Neuronal stem cell (in vitro differentiated cells): ENCODE measurements around the gene NMNAT3.

ENCODE experiments used
- DNase-seq: peaks from one replicate; pipeline ENCODE4 v3.0.0-alpha.2; 2013; ENCODE audit warnings: low spot score
- H2AFZ ChIP-seq: one replicate; pipeline ENCODE4 v1.6.1; 2013; ENCODE audit warnings: mild to moderate bottlenecking, low read length, inconsistent platforms
- H2AK5ac ChIP-seq: 2 replicates; pipeline ENCODE4 v1.6.1; 2013; ENCODE audit warnings: low read depth, mild to moderate bottlenecking, inconsistent platforms, low read length, moderate library complexity, mixed read lengths
- H2BK120ac ChIP-seq: 2 replicates; pipeline ENCODE4 v1.6.1; 2013; ENCODE audit warnings: low read depth, mild to moderate bottlenecking, inconsistent platforms, low read length, moderate library complexity, mixed read lengths
- H2BK12ac ChIP-seq: one replicate; pipeline ENCODE4 v1.6.1; 2013; ENCODE audit warnings: low read length, inconsistent platforms
- H2BK15ac ChIP-seq: 2 replicates; pipeline ENCODE4 v1.6.1; 2013; ENCODE audit warnings: mild to moderate bottlenecking, low read length, inconsistent platforms, mixed read lengths
- H2BK5ac ChIP-seq: one replicate; pipeline ENCODE4 v1.6.1; 2013; ENCODE audit warnings: inconsistent platforms, mild to moderate bottlenecking, low read length, moderate library complexity
- H3K14ac ChIP-seq: one replicate; pipeline ENCODE4 v1.6.1; 2013; ENCODE audit warnings: low read length, inconsistent platforms
- H3K18ac ChIP-seq: 2 replicates; pipeline ENCODE4 v1.6.1; 2013; ENCODE audit warnings: low read length, inconsistent platforms
- H3K23ac ChIP-seq: 2 replicates; pipeline ENCODE4 v1.6.1; 2013; ENCODE audit warnings: low read depth, mild to moderate bottlenecking, mixed read lengths, low read length, inconsistent platforms; ENCODE audit not compliant: poor library complexity
- H3K27ac ChIP-seq: replicated peaks from 3 replicates; pipeline ENCODE4 v1.5.1; 2013; ENCODE audit warnings: low read length, inconsistent platforms
- H3K27me3 ChIP-seq, 3 experiments: 2 replicates each; pipeline ENCODE4 v1.6.1; 2013; ENCODE audit warnings: low read length in 3 of 3, mild to moderate bottlenecking in 2 of 3, inconsistent platforms in 1 of 3, low read depth in 1 of 3, mixed read lengths in 1 of 3, moderate library complexity in 1 of 3; ENCODE audit not compliant: control insufficient read depth in 3 of 3, insufficient read depth in 3 of 3
- H3K36me3 ChIP-seq, 2 donors: replicated peaks in 1 of 2; 2 replicates each; pipeline ENCODE4 v1.6.1; 2013; ENCODE audit warnings: low read length in 2 of 2; ENCODE audit not compliant: control insufficient read depth in 2 of 2, insufficient read depth in 2 of 2
- H3K4ac ChIP-seq: 2 replicates; pipeline ENCODE4 v1.6.1; 2013; ENCODE audit warnings: inconsistent platforms, mild to moderate bottlenecking, low read length, moderate library complexity
- H3K4me1 ChIP-seq, 2 donors: 1 replicate in 1 of 2; 2 replicates in 1 of 2; pipeline ENCODE4 v1.6.1; 2013; ENCODE audit warnings: low read length in 2 of 2, low read depth in 1 of 2; ENCODE audit not compliant: control insufficient read depth in 2 of 2, insufficient read depth in 1 of 2
- H3K4me2 ChIP-seq: one replicate; pipeline ENCODE4 v1.6.1; 2013; ENCODE audit warnings: mild to moderate bottlenecking, low read length, inconsistent platforms; ENCODE audit not compliant: insufficient read depth, poor library complexity, severe bottlenecking
- H3K4me3 ChIP-seq, 2 donors: 2 replicates each; pipeline ENCODE4 v1.5.1; 2013; ENCODE audit warnings: low read length in 2 of 2, mild to moderate bottlenecking in 2 of 2, inconsistent platforms in 1 of 2, moderate library complexity in 1 of 2
- H3K79me1 ChIP-seq: one replicate; pipeline ENCODE4 v1.6.1; 2013; ENCODE audit warnings: low read depth, mild to moderate bottlenecking, inconsistent platforms, low read length, moderate library complexity
- H3K9ac ChIP-seq: one replicate; pipeline ENCODE4 v1.6.1; 2013; ENCODE audit warnings: mild to moderate bottlenecking, low read depth, low read length, inconsistent platforms; ENCODE audit not compliant: poor library complexity
- H3K9me3 ChIP-seq, 2 donors: replicated peaks in 1 of 2; 2 replicates each; pipeline versions ENCODE3 to v1.6.1; 2013; ENCODE audit warnings: low read length in 2 of 2, mild to moderate bottlenecking in 2 of 2, inconsistent platforms in 1 of 2, low read depth in 1 of 2, mixed read lengths in 1 of 2, moderate library complexity in 1 of 2; ENCODE audit not compliant: control insufficient read depth in 2 of 2, insufficient read depth in 1 of 2
- H4K8ac ChIP-seq: one replicate; pipeline ENCODE4 v1.6.1; 2013; ENCODE audit warnings: low read depth, mild to moderate bottlenecking, inconsistent platforms, low read length, moderate library complexity
- H4K91ac ChIP-seq: one replicate; pipeline ENCODE4 v1.6.1; 2013; ENCODE audit warnings: low read length, low read depth, mild to moderate bottlenecking, inconsistent platforms; ENCODE audit not compliant: poor library complexity
- WGBS, 2 donors: extraction: QIAGEN DNeasy Blood & Tissue Kit; methylation state at CpG; one replicate each; pipeline ENCODE4 v1.1.7; 2013; ENCODE audit warnings: missing lambda C conversion rate in 2 of 2, mixed read lengths in 1 of 2; ENCODE audit not compliant: insufficient read length in 2 of 2, insufficient replicate concordance in 1 of 2; ENCODE audit errors: extremely low coverage in 2 of 2; 5-methylcytosine and 5-hydroxymethylcytosine counted together

Gene NMNAT3

GRCh38 chr3:139577346-139577745 lies 100.4 kb downstream of the NMNAT3 start:
- no peak overlapping the region for H3K23ac ChIP-seq
- H3K14ac ChIP-seq, result no peak overlapping the region
- H3K9ac ChIP-seq, result no peak overlapping the region
- H3K36me3 ChIP-seq, result no peaks in the 10 kb centered on the region
- no peak overlapping the region for H4K8ac ChIP-seq
- H3K27me3 ChIP-seq, result no peaks in the 10 kb centered on the region
- no peak overlapping the region for H2BK15ac ChIP-seq
- no peak overlapping the region for H3K4ac ChIP-seq
- peaks cover 0 to 8% of the 10 kb centered on the region in 2 donors for H3K4me1 ChIP-seq
- no peak overlapping the region for H2AK5ac ChIP-seq
- no peak overlapping the region for H3K4me2 ChIP-seq
- no peak overlapping the region for H2BK5ac ChIP-seq
- WGBS, 2 donors, result no CpG with 5 or more reads among the region's 2 CpGs
- H3K18ac ChIP-seq, result no peak overlapping the region
- no peak overlapping the region for H2BK12ac ChIP-seq
- DNase-seq, result no peak
- H3K9me3 ChIP-seq, result no peaks in the 10 kb centered on the region
- H3K79me1 ChIP-seq, result peaks cover 2% of the 10 kb centered on the region
- no peak overlapping the region for H3K27ac ChIP-seq
- H4K91ac ChIP-seq, result no peak overlapping the region
- no peak overlapping the region for H2BK120ac ChIP-seq
- H3K4me3 ChIP-seq, result no peak overlapping the region
- H2AFZ ChIP-seq, result no peak overlapping the region

GRCh38 chr3:139574026-139574947 lies 103.5 kb downstream of the NMNAT3 start:
- Histone ChIP-seq H4K91ac (no peak overlapping the region), H2BK120ac (no peak overlapping the region), H3K9ac (no peak overlapping the region), H2BK15ac (no peak overlapping the region), H3K23ac (no peak overlapping the region), H2AK5ac (no peak overlapping the region), H3K14ac (no peak overlapping the region), H3K18ac (no peak overlapping the region), H3K4me3 (no peak overlapping the region), H4K8ac (no peak overlapping the region), H3K27ac (no peak overlapping the region), H2BK12ac (no peak overlapping the region), H3K4ac (no peak overlapping the region), H3K27me3 (no peaks in the 10 kb centered on the region), H3K4me1 (peaks cover 0 to 8% of the 10 kb centered on the region in 2 donors), H3K36me3 (no peaks in the 10 kb centered on the region), H3K79me1 (peaks cover 2% of the 10 kb centered on the region), H3K9me3 (peaks cover 4 to 5% of the 10 kb centered on the region in 2 donors), H3K4me2 (no peak overlapping the region), H2AFZ (no peak overlapping the region), H2BK5ac (no peak overlapping the region)
- no peak for DNase-seq
- WGBS, 2 donors, result no CpG with 5 or more reads among the region's 1 CpG

- no peak overlapping the region for H4K91ac ChIP-seq
- no peak for DNase-seq
- H2BK15ac ChIP-seq, result no peak overlapping the region
- no peak overlapping the region for H2BK5ac ChIP-seq
- H3K18ac ChIP-seq, result no peak overlapping the region
- no peaks in the 10 kb centered on the region for H3K27me3 ChIP-seq
- H2AFZ ChIP-seq, result no peak overlapping the region
- H3K4ac ChIP-seq, result no peak overlapping the region
- no peak overlapping the region for H3K14ac ChIP-seq
- peaks cover 2% of the 10 kb centered on the region for H3K79me1 ChIP-seq
- no peak overlapping the region for H3K27ac ChIP-seq
- no peak overlapping the region for H4K8ac ChIP-seq
- no CpG with 5 or more reads among the region's 6 CpGs for WGBS, 2 donors
- no peak overlapping the region for H3K4me3 ChIP-seq
- H3K23ac ChIP-seq, result no peak overlapping the region
- no peak overlapping the region for H3K9ac ChIP-seq
- peaks cover 4 to 5% of the 10 kb centered on the region in 2 donors for H3K9me3 ChIP-seq
- H2AK5ac ChIP-seq, result no peak overlapping the region
- no peak overlapping the region for H2BK12ac ChIP-seq
- H3K4me2 ChIP-seq, result no peak overlapping the region
- no peak overlapping the region for H2BK120ac ChIP-seq
- H3K36me3 ChIP-seq, result no peaks in the 10 kb centered on the region
- peaks cover 0 to 8% of the 10 kb centered on the region in 2 donors for H3K4me1 ChIP-seq
These were observed 104.7 kb downstream of the NMNAT3 start for GRCh38 chr3:139572847-139573672.

- Histone ChIP-seq H3K14ac (no peak overlapping the region), H3K23ac (peak overlapping the region; percentile 95), H3K4ac (no peak overlapping the region), H3K27me3 (no peaks in the 10 kb centered on the region), H2AFZ (no peak overlapping the region), H3K9me3 (peaks cover 4 to 5% of the 10 kb centered on the region in 2 donors), H4K8ac (no peak overlapping the region), H3K4me1 (peaks cover 0 to 8% of the 10 kb centered on the region in 2 donors), H3K4me2 (no peak overlapping the region), H2AK5ac (no peak overlapping the region), H3K79me1 (peaks cover 2% of the 10 kb centered on the region), H2BK5ac (peak overlapping the region; percentile 45), H3K9ac (no peak overlapping the region), H3K4me3 (no peak overlapping the region), H2BK12ac (no peak overlapping the region), H4K91ac (no peak overlapping the region), H3K18ac (no peak overlapping the region), H2BK15ac (no peak overlapping the region), H3K36me3 (no peaks in the 10 kb centered on the region), H2BK120ac (no peak overlapping the region), H3K27ac (no peak overlapping the region)
- no CpG with 5 or more reads among the region's 1 CpG for WGBS, 2 donors
- DNase-seq, result no peak
These were observed 106.1 kb downstream of the NMNAT3 start for GRCh38 chr3:139571711-139572110.
